DND-41 (cell line): ENCODE results near the gene MTOR.

Experiments
- CTCF ChIP-seq: IDR thresholded peaks from 2 replicates; pipeline ENCODE4 v1.5.1; 2012; ENCODE audit warnings: borderline replicate concordance, low read length, moderate library complexity, mild to moderate bottlenecking; ENCODE audit not compliant: poor library complexity, severe bottlenecking; ENCODE audit errors: extremely low read depth
- EZH2 ChIP-seq: IDR thresholded peaks from 3 replicates; pipeline ENCODE4 v1.6.1; 2012; ENCODE audit warnings: borderline replicate concordance, low read depth, mild to moderate bottlenecking, moderate library complexity, low read length, inconsistent platforms; ENCODE audit not compliant: severe bottlenecking

DNA sequence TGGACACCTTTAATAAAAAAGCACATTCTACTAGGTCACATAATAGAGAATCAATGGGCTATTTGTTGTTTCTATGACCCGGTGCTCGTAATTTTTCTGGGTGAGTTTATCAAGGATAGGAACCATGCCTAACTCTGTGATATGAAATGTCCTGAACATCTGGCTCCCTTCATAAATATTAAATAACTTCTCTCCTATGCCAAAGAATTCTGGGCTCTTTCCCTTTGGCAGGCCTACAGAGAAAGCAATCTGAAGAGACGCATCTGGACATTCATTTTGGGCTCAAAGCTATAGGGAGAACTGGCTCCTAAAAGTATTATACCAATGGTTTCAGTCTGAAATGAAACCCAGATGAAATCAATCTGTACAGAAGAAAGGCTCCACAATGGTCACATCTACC is 112.0 kb downstream of the MTOR start:
- no peak for TF ChIP-seq EZH2
- no peak for TF ChIP-seq CTCF
